Natural killer cell (primary cell): ENCODE results near the gene MRPL17. TPM values are rescaled to one million over a fixed set of nuclear protein-coding genes. Genes with fewer than 3 reads are reported as not detected.

Experiments
- ATAC-seq, 3 donors: fragments of 150-1000 bp in 2 of 3; fragments of 200-7000 bp in 1 of 3; cut with Tn5 transposase; 1 replicate in 1 of 3; 2 replicates in 2 of 3; pipeline ENCODE4 v1.10.0; 2021; ENCODE audit warnings: mild to moderate bottlenecking in 2 of 3, moderate library complexity in 2 of 3
- DNase-seq, 2 donors: peaks; one replicate each; pipeline versions ENCODE4 v3.0.0 to v3.0.0-alpha.2; 2013 to 2021; ENCODE audit warnings: mixed read lengths in 1 of 2
- H3K27ac ChIP-seq: one replicate; pipeline ENCODE4 v1.5.1; 2013; ENCODE audit warnings: mild to moderate bottlenecking, low read length
- H3K27me3 ChIP-seq: one replicate; pipeline ENCODE4 v1.6.1; 2013; ENCODE audit warnings: low read length; ENCODE audit not compliant: control insufficient read depth, insufficient read depth
- H3K36me3 ChIP-seq: one replicate; pipeline ENCODE4 v1.6.1; 2013; ENCODE audit warnings: low read length; ENCODE audit not compliant: control insufficient read depth, insufficient read depth
- H3K4me1 ChIP-seq: one replicate; pipeline ENCODE4 v1.6.1; 2013; ENCODE audit warnings: low read length; ENCODE audit not compliant: control insufficient read depth, insufficient read depth
- H3K4me3 ChIP-seq: one replicate; pipeline ENCODE4 v1.5.1; 2013; ENCODE audit warnings: low read length
- H3K9me3 ChIP-seq: one replicate; pipeline ENCODE4 v1.6.1; 2013; ENCODE audit warnings: low read length; ENCODE audit not compliant: control insufficient read depth, insufficient read depth
- H3K27ac Mint-ChIP-seq, 2 donors: one replicate each; pipeline ENCODE4 v1.8.0; 2022; ENCODE audit warnings: mild to moderate bottlenecking in 2 of 2, mixed read lengths in 2 of 2, moderate library complexity in 1 of 2
- H3K27me3 Mint-ChIP-seq, 2 donors: one replicate each; pipeline ENCODE4 v1.8.0; 2022; ENCODE audit warnings: low read depth in 2 of 2, mixed read lengths in 2 of 2
- H3K36me3 Mint-ChIP-seq: one replicate; pipeline ENCODE4 v1.8.0; 2022; ENCODE audit warnings: mixed read lengths
- H3K4me1 Mint-ChIP-seq, 2 donors: one replicate each; pipeline ENCODE4 v1.8.0; 2022; ENCODE audit warnings: mixed read lengths in 2 of 2
- H3K4me3 Mint-ChIP-seq: one replicate; pipeline ENCODE4 v1.8.0; 2022; ENCODE audit warnings: mild to moderate bottlenecking, moderate library complexity, mixed read lengths
- H3K9me3 Mint-ChIP-seq, 2 donors: one replicate each; pipeline ENCODE4 v1.8.0; 2022; ENCODE audit warnings: mixed read lengths in 2 of 2
- WGBS: methylation state at CpG from one replicate; pipeline ENCODE4 v1.1.7; 2013; ENCODE audit warnings: missing lambda C conversion rate; ENCODE audit not compliant: insufficient coverage; 5-methylcytosine and 5-hydroxymethylcytosine counted together
- intact Hi-C: fragments of 100-400 bp; cut with micrococcal nuclease; formaldehyde crosslinking; loops from one replicate; pipeline ENCODE4 v1.14.2; 2022
- total RNA-seq, 4 donors: library from RNA; stranded (reverse); fragments of 120-200 nt in 1 of 4; gene quantifications; one replicate each; pipeline versions ENCODE4 v1.2.3 to v1.2.4, GENCODE V29; 2013 to 2022
- TF ChIP-seq, protein P1 (sequence below): fragments of 200-600 bp; IDR thresholded peaks from one replicate; pipeline ENCODE4 v1.8.0; 2022; ENCODE audit warnings: antibody characterized with exemption

Gene MRPL17
- total RNA-seq, 3 donors from 2014 or later (not counting 1 experiment from before 2014, with no cell fraction given): 9.0 to 11.8 (median 11.4) TPM

DNA sequence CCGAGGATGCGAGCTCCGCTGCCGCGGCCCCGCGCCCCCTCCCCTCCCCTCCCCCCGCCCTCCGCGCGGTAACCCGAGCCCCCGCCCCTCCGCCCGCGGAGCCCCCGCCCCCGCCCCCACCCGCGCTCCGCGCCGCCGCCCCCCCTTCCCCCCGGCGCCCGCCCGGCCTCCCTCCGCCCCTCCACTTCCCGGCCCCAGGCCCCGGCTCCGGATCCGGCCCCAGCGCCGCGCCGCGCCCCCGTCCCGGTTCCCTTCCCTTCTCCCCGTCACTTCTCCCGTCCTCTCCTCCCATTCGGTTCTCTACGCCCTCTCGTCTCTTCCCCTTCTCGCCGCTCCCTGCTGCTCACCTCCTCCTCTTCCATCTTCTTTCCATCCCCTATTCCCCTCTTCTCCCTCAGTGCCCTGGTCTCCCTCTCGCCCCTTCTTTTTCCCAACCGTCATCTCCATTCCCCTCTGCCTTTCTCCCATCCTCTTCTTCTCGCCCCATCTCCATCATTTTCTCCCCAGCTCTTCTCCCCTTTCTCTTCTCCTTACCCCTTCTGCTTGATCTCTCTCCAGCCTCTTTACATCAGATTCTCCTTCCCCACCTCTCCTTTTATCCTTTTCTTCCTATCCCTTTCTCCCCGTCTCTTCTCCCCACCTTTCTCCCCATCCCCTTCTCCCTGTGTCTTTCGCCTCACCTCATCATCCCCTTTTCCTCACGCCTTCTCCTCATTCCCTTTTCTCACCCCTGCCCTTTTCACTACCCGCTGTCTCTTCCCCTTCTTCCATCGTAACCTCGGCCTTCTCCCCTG is 27.2 kb downstream of the MRPL17 start, which contains the start of gene DCHS1:
TSS of gene DCHS1 (minus strand) at position 20 of the 794 bp plus-strand sequence. CDS start 14,196 bp downstream, outside the sequence.
- 19% methylated on average over 31 of the region's 56 CpGs for WGBS
- no peak within 1 kb of the TSS for H3K27ac ChIP-seq
- DNase-seq (peak in 1 of 2 donors; percentile 51), ATAC-seq (peak in 2 of 3 donors; percentile 48 to 53)
- no peaks in the 10 kb centered on the region for H3K9me3 ChIP-seq
- no peaks in the 10 kb centered on the region for H3K36me3 Mint-ChIP-seq
- no peaks in the 10 kb centered on the region for H3K36me3 ChIP-seq
- H3K4me3 Mint-ChIP-seq: peak within 1 kb of the TSS; percentile 80
- peaks cover 10% of the 10 kb centered on the region for H3K4me1 ChIP-seq
- H3K9me3 Mint-ChIP-seq: no peaks in the 10 kb centered on the region
- intact Hi-C loops: no loop called here
- H3K27me3 Mint-ChIP-seq: peaks cover 0 to 11% of the 10 kb centered on the region in 2 donors
- H3K27me3 ChIP-seq: peaks cover 4% of the 10 kb centered on the region
- peak within 1 kb of the TSS in 1 of 2 donors; percentile 79 for H3K27ac Mint-ChIP-seq
- peak within 1 kb of the TSS; percentile 12 for H3K4me3 ChIP-seq
- TF ChIP-seq, protein P1, sequence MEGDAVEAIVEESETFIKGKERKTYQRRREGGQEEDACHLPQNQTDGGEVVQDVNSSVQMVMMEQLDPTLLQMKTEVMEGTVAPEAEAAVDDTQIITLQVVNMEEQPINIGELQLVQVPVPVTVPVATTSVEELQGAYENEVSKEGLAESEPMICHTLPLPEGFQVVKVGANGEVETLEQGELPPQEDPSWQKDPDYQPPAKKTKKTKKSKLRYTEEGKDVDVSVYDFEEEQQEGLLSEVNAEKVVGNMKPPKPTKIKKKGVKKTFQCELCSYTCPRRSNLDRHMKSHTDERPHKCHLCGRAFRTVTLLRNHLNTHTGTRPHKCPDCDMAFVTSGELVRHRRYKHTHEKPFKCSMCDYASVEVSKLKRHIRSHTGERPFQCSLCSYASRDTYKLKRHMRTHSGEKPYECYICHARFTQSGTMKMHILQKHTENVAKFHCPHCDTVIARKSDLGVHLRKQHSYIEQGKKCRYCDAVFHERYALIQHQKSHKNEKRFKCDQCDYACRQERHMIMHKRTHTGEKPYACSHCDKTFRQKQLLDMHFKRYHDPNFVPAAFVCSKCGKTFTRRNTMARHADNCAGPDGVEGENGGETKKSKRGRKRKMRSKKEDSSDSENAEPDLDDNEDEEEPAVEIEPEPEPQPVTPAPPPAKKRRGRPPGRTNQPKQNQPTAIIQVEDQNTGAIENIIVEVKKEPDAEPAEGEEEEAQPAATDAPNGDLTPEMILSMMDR: no peak
- H3K4me1 Mint-ChIP-seq: peaks cover 0 to 6% of the 10 kb centered on the region in 2 donors

- Histone ChIP-seq H3K4me3 (peak overlapping the region; percentile 12), H3K36me3 (no peaks in the 10 kb centered on the region), H3K27ac (no peak overlapping the region), H3K9me3 (no peaks in the 10 kb centered on the region), H3K27me3 (peaks cover 4% of the 10 kb centered on the region), H3K4me1 (peaks cover 10% of the 10 kb centered on the region)
- Mint-ChIP-seq H3K27ac (no peak overlapping the region), H3K4me1 (peaks cover 0 to 6% of the 10 kb centered on the region in 2 donors), H3K27me3 (peaks cover 0 to 11% of the 10 kb centered on the region in 2 donors), H3K9me3 (no peaks in the 10 kb centered on the region), H3K36me3 (no peaks in the 10 kb centered on the region), H3K4me3 (no peak overlapping the region)
- DNase-seq: peak in 1 of 2 donors; percentile 54
- intact Hi-C loops: no loop called here
- WGBS: 4% methylated on average over 82 of the region's 84 CpGs
- TF ChIP-seq, protein P1: no peak
- peak; percentile 40 to 72 (median 58) for ATAC-seq
These were observed 27.9 kb downstream of the MRPL17 start for GRCh38 chr11:6655020-6655789.

DNA sequence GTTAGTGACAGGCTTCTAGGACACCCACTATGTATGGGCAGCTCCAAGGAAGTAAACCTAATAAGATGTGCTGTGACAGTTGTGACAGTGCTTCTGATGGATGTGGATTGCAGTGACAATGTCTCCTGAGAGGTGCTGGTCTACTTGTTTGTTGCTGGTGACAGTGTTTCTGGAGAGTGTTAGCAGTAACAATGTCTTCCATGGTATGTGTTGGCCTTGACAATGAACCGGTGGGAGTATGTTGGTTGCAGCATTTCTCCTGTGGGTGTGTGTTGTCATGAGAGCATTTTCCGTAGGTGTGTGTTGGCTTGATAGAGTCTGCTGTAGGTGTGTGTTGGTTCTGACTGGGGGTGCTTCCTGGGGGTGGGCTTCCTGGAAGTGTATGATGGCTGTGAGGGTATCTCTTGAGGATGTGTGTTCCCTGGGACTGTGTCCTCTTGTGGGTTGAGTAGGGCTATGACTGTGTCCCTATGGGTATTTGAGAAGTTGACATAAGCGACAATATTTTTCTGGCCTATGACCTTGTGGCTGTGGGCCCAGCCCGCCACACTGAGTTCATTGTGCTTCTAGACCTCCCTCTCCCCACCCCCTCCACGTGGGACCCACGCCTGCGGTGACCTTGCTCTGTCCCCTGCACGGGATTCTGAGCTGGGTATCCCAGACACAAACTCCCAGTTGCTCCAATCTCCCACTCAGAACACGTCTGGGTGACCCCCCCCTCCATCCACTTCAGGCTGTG is 28.7 kb downstream of the MRPL17 start:
- H3K4me3 ChIP-seq: no peak overlapping the region
- peak in 1 of 2 donors; percentile 27 for DNase-seq
- no peaks in the 10 kb centered on the region for H3K9me3 Mint-ChIP-seq

More for the DNA sequence above, 28.7 kb downstream of the MRPL17 start:
- Mint-ChIP-seq H3K36me3 (no peaks in the 10 kb centered on the region), H3K4me1 (peaks cover 0 to 6% of the 10 kb centered on the region in 2 donors), H3K4me3 (no peak overlapping the region), H3K27me3 (peaks cover 0 to 11% of the 10 kb centered on the region in 2 donors), H3K27ac (no peak overlapping the region)
- 81% methylated on average over 9 of the region's 9 CpGs for WGBS
- TF ChIP-seq, protein P1: no peak
- ATAC-seq: no peak
- no peaks in the 10 kb centered on the region for H3K9me3 ChIP-seq
- no peaks in the 10 kb centered on the region for H3K36me3 ChIP-seq
- peaks cover 10% of the 10 kb centered on the region for H3K4me1 ChIP-seq
- intact Hi-C loops: no loop called here
- H3K27me3 ChIP-seq: peaks cover 4% of the 10 kb centered on the region
- H3K27ac ChIP-seq: no peak overlapping the region
